ENCODE results near the gene JAZF1. TPM values are rescaled to one million over a fixed set of nuclear protein-coding genes. Genes with fewer than 3 reads are reported as not detected.

Gene JAZF1
- total and polyA plus RNA-seq, 10 of the 15 experiments (the other 5 are each of a cell fraction or from before 2014, with no cell fraction given), result 0.04 to 0.82 (median 0.15) TPM; not detected in 3

GRCh38 chr7:27921081-27921836 lies 259.3 kb downstream of the JAZF1 start (continued):
- TF ChIP-seq ZBTB4 (CRISPR knock-in tag; IDR thresholded peaks at IDR 0.05), result no peak
- no peak for TF ChIP-seq SMAD5 (IDR thresholded peaks at IDR 0.05; ENCODE audit: low read depth)
- TF ChIP-seq GABPA (IDR thresholded peaks at IDR 0.05; ENCODE audit: low read depth), result no peak
- no peak for TF ChIP-seq REST (IDR thresholded peaks at IDR 0.05; ENCODE audit: low read depth, low read length)
- TF ChIP-seq BCL3 (IDR thresholded peaks at IDR 0.05; ENCODE audit: borderline replicate concordance, insufficient read depth, low read depth, low read length, poor library complexity, severe bottlenecking), result no peak
- no peak for TF ChIP-seq POLR2AphosphoS2 (IDR thresholded peaks at IDR 0.05; ENCODE audit: low read depth, low read length)
- TF ChIP-seq SMARCA5 (IDR thresholded peaks at IDR 0.05), result no peak
- no peak for TF ChIP-seq CBX3 (IDR thresholded peaks at IDR 0.05; ENCODE audit: borderline replicate concordance, low read depth)
- no peak for TF ChIP-seq MAX (IDR thresholded peaks at IDR 0.05; ENCODE audit: low read depth, low read length)
- no peak for TF ChIP-seq NRF1 (conservative IDR thresholded peaks at IDR 0.05; ENCODE audit: low read depth, low read length)
- TF ChIP-seq PRDM15 (CRISPR knock-in tag; IDR thresholded peaks at IDR 0.05), result no peak
- no peak for TF ChIP-seq LARP7 (IDR thresholded peaks at IDR 0.05)
- TF ChIP-seq NKRF (conservative IDR thresholded peaks at IDR 0.05), result no peak
